Lower lobe of right lung (tissue), 2 donors: ENCODE measurements around the gene NFATC1. TPM values are rescaled to one million over a fixed set of nuclear protein-coding genes. Genes with fewer than 3 reads are reported as not detected.
A peak's percentile ranks its signal among the peaks of the same experiment; 100 is the strongest.

Experiments used
- ATAC-seq, 2 donors: fragments of 200-7000 bp; cut with Tn5 transposase; one replicate each; pipeline ENCODE4 v1.9.1; 2020 to 2022; ENCODE audit warnings: mild to moderate bottlenecking in 2 of 2, moderate library complexity in 2 of 2
- DNase-seq: peaks from one replicate; pipeline ENCODE4 v3.0.0-alpha.2; 2020
- H3K27ac ChIP-seq: fragments of 200-600 bp; one replicate; pipeline ENCODE4 v1.8.0; 2022
- H3K27me3 ChIP-seq: fragments of 200-600 bp; one replicate; pipeline ENCODE4 v1.8.0; 2022; ENCODE audit warnings: low read depth
- H3K36me3 ChIP-seq: fragments of 200-600 bp; one replicate; pipeline ENCODE4 v1.8.0; 2022; ENCODE audit warnings: mild to moderate bottlenecking
- H3K4me1 ChIP-seq: fragments of 200-600 bp; one replicate; pipeline ENCODE4 v1.8.0; 2022
- H3K4me3 ChIP-seq: fragments of 200-600 bp; one replicate; pipeline ENCODE4 v1.8.0; 2022; ENCODE audit warnings: mild to moderate bottlenecking
- H3K9me3 ChIP-seq: fragments of 200-600 bp; one replicate; pipeline ENCODE4 v1.8.0; 2022
- CTCF ChIP-seq: fragments of 200-600 bp; IDR thresholded peaks from one replicate; pipeline ENCODE4 v1.8.0; 2022; ENCODE audit warnings: antibody characterized with exemption, mild to moderate bottlenecking
- intact Hi-C: fragments of 100-400 bp; cut with DNase I; formaldehyde crosslinking; loops from one replicate; pipeline ENCODE4 v1.11.0; 2022
- total RNA-seq: library from RNA; stranded (reverse); fragmentation: NEBNext Ultra II Directional; extraction: Animal tissue kit (Norgen Biotek cat#: 25700); gene quantifications from one replicate; pipeline ENCODE4 v1.2.1, GENCODE V29; 2021
- donor health status: DM: no; HTN: yes; CAD: no; lungs with severe emphysema.

NFATC1 gene
- total RNA-seq, 1 donor from 2014 or later, result 21.4 TPM

- DNase-seq (peak; percentile 20), ATAC-seq (no peak)
- intact Hi-C loops, result no loop called here
- Histone ChIP-seq H3K4me3 (no peak overlapping the region), H3K36me3 (peaks cover 26% of the 10 kb centered on the region), H3K9me3 (no peaks in the 10 kb centered on the region), H3K27ac (no peak overlapping the region), H3K4me1 (no peaks in the 10 kb centered on the region), H3K27me3 (peaks cover 8% of the 10 kb centered on the region)
- no peak for TF ChIP-seq CTCF
Measured at GRCh38 chr18:79531926-79532312, 136.2 kb downstream of the NFATC1 start.

GRCh38 chr18:79532313-79533007 is 136.7 kb downstream of the NFATC1 start:
- Histone ChIP-seq H3K4me1 (no peaks in the 10 kb centered on the region), H3K27me3 (peaks cover 8% of the 10 kb centered on the region), H3K27ac (no peak overlapping the region), H3K36me3 (peaks cover 26% of the 10 kb centered on the region), H3K9me3 (no peaks in the 10 kb centered on the region), H3K4me3 (no peak overlapping the region)
- intact Hi-C loops, result no loop called here
- DNase-seq (peak; percentile 37), ATAC-seq (no peak)
- no peak for TF ChIP-seq CTCF

- TF ChIP-seq CTCF, result no peak
- Histone ChIP-seq H3K27ac (no peak overlapping the region), H3K9me3 (no peaks in the 10 kb centered on the region), H3K36me3 (peaks cover 19% of the 10 kb centered on the region), H3K4me1 (no peaks in the 10 kb centered on the region), H3K27me3 (peaks cover 8% of the 10 kb centered on the region), H3K4me3 (no peak overlapping the region)
- DNase-seq, result peak; percentile 35
- ATAC-seq, result peak in 1 of 2 donors; percentile 5
- intact Hi-C loops, result no loop called here
Measured at GRCh38 chr18:79533146-79533545, 137.4 kb downstream of the NFATC1 start.

GRCh38 chr18:79533591-79533990 is 137.9 kb downstream of the NFATC1 start:
- H3K27ac ChIP-seq, result no peak overlapping the region
- no peak for ATAC-seq
- H3K27me3 ChIP-seq, result peaks cover 8% of the 10 kb centered on the region
- H3K9me3 ChIP-seq, result no peaks in the 10 kb centered on the region
- TF ChIP-seq CTCF, result no peak
- H3K4me3 ChIP-seq, result no peak overlapping the region
- intact Hi-C loops, result no loop called here
- no peaks in the 10 kb centered on the region for H3K4me1 ChIP-seq
- H3K36me3 ChIP-seq, result peaks cover 16% of the 10 kb centered on the region
- peak; percentile 34 for DNase-seq

- H3K27me3 ChIP-seq, result peaks cover 8% of the 10 kb centered on the region
- no peaks in the 10 kb centered on the region for H3K9me3 ChIP-seq
- no peaks in the 10 kb centered on the region for H3K4me1 ChIP-seq
- no peak for TF ChIP-seq CTCF
- H3K27ac ChIP-seq, result no peak overlapping the region
- intact Hi-C loops, result no loop called here
- H3K4me3 ChIP-seq, result no peak overlapping the region
- peaks cover 10% of the 10 kb centered on the region for H3K36me3 ChIP-seq
- ATAC-seq, result no peak
- DNase-seq, result no peak
Measured at GRCh38 chr18:79534356-79534755, 138.6 kb downstream of the NFATC1 start.
